HCT116 (cell line): ENCODE results near the gene ASAP3. TPM values are rescaled to one million over a fixed set of nuclear protein-coding genes. Genes with fewer than 3 reads are reported as not detected.
A peak's percentile ranks its signal among the peaks of the same experiment; 100 is the strongest.

ENCODE experiments used
- ATAC-seq: fragments of 200-7000 bp; cut with Tn5 transposase; 2 replicates; pipeline ENCODE4 v1.9.1; 2020; ENCODE audit warnings: mild to moderate bottlenecking, moderate library complexity
- BruUV-seq: library from RNA; stranded (reverse); fragments of 400-500 nt; replicated peaks from 2 replicates; lab custom pipeline; 2021; lab: Mats Ljungman, UMichigan
- CTCF ChIA-PET: fragments of 300-600 bp; sonication (Branson Sonifier 250); formaldehyde crosslinking; loops from one replicate; lab custom pipeline; 2021; ENCODE audit warnings: antibody characterized with exemption; lab: Charles Lee
- POLR2A ChIA-PET: fragments of 300-600, 350-600 bp; sonication (Branson Sonifier 250); formaldehyde crosslinking; loops from one replicate; lab custom pipeline; 2021; ENCODE audit warnings: antibody characterized with exemption; lab: Charles Lee
- RAD21 ChIA-PET, 2 experiments: fragments of 300-600 bp; sonication (Branson Sonifier 250); formaldehyde crosslinking; loops; one replicate each; lab custom pipeline; 2023; ENCODE audit warnings: low total read pairs in 2 of 2; ENCODE audit not compliant: uncharacterized antibody in 2 of 2, unreplicated experiment in 2 of 2, low non-redundant PET in 1 of 2; lab: Charles Lee
- DNase-seq: peaks from one replicate; pipeline ENCODE4 v3.0.0-alpha.2; 2010; ENCODE audit warnings: low read depth, low spot score
- H2AFZ ChIP-seq: fragments of 200-600 bp; shearing (Covaris generic), sonication (generic); 2 replicates; pipeline ENCODE4 v1.6.1; 2017; ENCODE audit warnings: low read depth, mixed run types, mixed read lengths, antibody characterized with exemption, low read length; ENCODE audit not compliant: poor library complexity, severe bottlenecking
- H3K27ac ChIP-seq: 2 replicates; pipeline ENCODE4 v1.5.1; 2012; ENCODE audit warnings: low read depth, low read length
- H3K27me3 ChIP-seq: fragments of 200-600 bp; sonication (generic); 2 replicates; pipeline ENCODE4 v1.6.1; 2016; ENCODE audit warnings: mixed run types, low read length, mixed read lengths; ENCODE audit not compliant: insufficient read depth
- H3K36me3 ChIP-seq, 2 experiments: fragments of 200-500 bp in 1 of 2; fragments of 200-600 bp in 1 of 2; sonication (Bioruptor generic) in 1 of 2; sonication (generic) in 1 of 2; 2 replicates each; pipeline versions ENCODE4 v1.5.1 to v1.6.1; 2014 to 2016; ENCODE audit warnings: low read length in 2 of 2, inconsistent platforms in 1 of 2, mixed read lengths in 1 of 2, mixed run types in 1 of 2; ENCODE audit not compliant: insufficient read depth in 2 of 2, control insufficient read depth in 1 of 2
- H3K4me1 ChIP-seq, 2 experiments: fragments of 200-600 bp in 1 of 2; sonication (generic) in 1 of 2; 2 replicates each; pipeline versions ENCODE4 v1.5.1 to v1.6.1; 2012 to 2017; ENCODE audit warnings: low read length in 2 of 2, inconsistent platforms in 1 of 2, mild to moderate bottlenecking in 1 of 2, mixed read lengths in 1 of 2, mixed run types in 1 of 2, moderate library complexity in 1 of 2; ENCODE audit not compliant: insufficient read depth in 2 of 2, control insufficient read depth in 1 of 2
- H3K4me2 ChIP-seq: fragments of 200-600 bp; sonication (generic); 2 replicates; pipeline ENCODE4 v1.6.1; 2017; ENCODE audit warnings: mixed run types, low read length, mixed read lengths
- H3K4me3 ChIP-seq, 2 experiments: fragments of 200-600 bp in 1 of 2; sonication (generic) in 1 of 2; replicated peaks in 1 of 2; 2 replicates each; pipeline ENCODE4 v1.5.1; 2011 to 2016; ENCODE audit warnings: low read length in 2 of 2, control low read depth in 1 of 2, low read depth in 1 of 2, mild to moderate bottlenecking in 1 of 2, mixed read lengths in 1 of 2, mixed run types in 1 of 2
- H3K79me2 ChIP-seq: fragments of 200-600 bp; sonication (generic); 2 replicates; pipeline ENCODE4 v1.6.1; 2017; ENCODE audit warnings: mild to moderate bottlenecking, mixed run types, low read length, moderate library complexity, mixed read lengths; ENCODE audit not compliant: insufficient read depth
- H3K9ac ChIP-seq: fragments of 200-600 bp; sonication (generic); 2 replicates; pipeline ENCODE4 v1.6.1; 2016; ENCODE audit warnings: low read length, mixed read lengths
- H3K9me2 ChIP-seq: fragments of 200-600 bp; sonication (generic), shearing (Covaris generic); 2 replicates; pipeline ENCODE4 v1.6.1; 2017; ENCODE audit warnings: mixed run types, mild to moderate bottlenecking, moderate library complexity; ENCODE audit not compliant: insufficient read depth
- H3K9me3 ChIP-seq, 2 experiments: fragments of 200-500 bp in 1 of 2; fragments of 200-600 bp in 1 of 2; sonication (Bioruptor generic) in 1 of 2; sonication (generic) in 1 of 2; 2 replicates each; pipeline ENCODE4 v1.6.1; 2014 to 2017; ENCODE audit warnings: low read length in 2 of 2, mixed read lengths in 2 of 2, inconsistent platforms in 1 of 2, low read depth in 1 of 2, mild to moderate bottlenecking in 1 of 2, mixed run types in 1 of 2, moderate library complexity in 1 of 2; ENCODE audit not compliant: control insufficient read depth in 1 of 2, insufficient read depth in 1 of 2
- H4K20me1 ChIP-seq: fragments of 200-600 bp; sonication (generic), shearing (Covaris generic); 2 replicates; pipeline ENCODE4 v1.6.1; 2017; ENCODE audit warnings: mixed run types, mild to moderate bottlenecking, moderate library complexity; ENCODE audit not compliant: insufficient read depth
- CBX3 ChIP-seq: IDR thresholded peaks from 2 replicates; pipeline ENCODE4 v1.6.1; 2012; ENCODE audit warnings: low read depth
- ELF1 ChIP-seq: IDR thresholded peaks from 2 replicates; pipeline ENCODE4 v1.6.1; 2012; ENCODE audit warnings: low read depth, borderline replicate concordance
- POLR2A ChIP-seq: IDR thresholded peaks from 2 replicates; pipeline ENCODE4 v1.7.0; 2011; ENCODE audit warnings: borderline replicate concordance; ENCODE audit not compliant: insufficient read depth, insufficient read length; ENCODE audit errors: extremely low read depth
- POLR2AphosphoS5 ChIP-seq: IDR thresholded peaks from 2 replicates; pipeline ENCODE4 v1.6.1; 2011; ENCODE audit warnings: mild to moderate bottlenecking, low read depth, low read length, moderate library complexity
- RAD21 ChIP-seq: IDR thresholded peaks from 2 replicates; pipeline ENCODE4 v1.6.1; 2012; ENCODE audit warnings: low read depth, mild to moderate bottlenecking
- SP1 ChIP-seq: IDR thresholded peaks from 2 replicates; pipeline ENCODE4 v1.6.1; 2012; ENCODE audit warnings: low read depth
- TCF7L2 ChIP-seq: IDR thresholded peaks from 2 replicates; pipeline ENCODE4 v1.7.0; 2011; ENCODE audit warnings: borderline replicate concordance, inconsistent platforms; ENCODE audit not compliant: insufficient read depth, insufficient read length; ENCODE audit errors: extremely low read depth
- YY1 ChIP-seq: IDR thresholded peaks from 2 replicates; pipeline ENCODE4 v1.6.1; 2011; ENCODE audit warnings: low read length, low read depth, moderate library complexity, mild to moderate bottlenecking; ENCODE audit not compliant: insufficient replicate concordance; ENCODE audit errors: extremely low read depth
- ZFX ChIP-seq: fragments of 450-650 bp; IDR thresholded peaks from 2 replicates; pipeline ENCODE4 v1.6.1; 2017
- ZNF274 ChIP-seq: fragments of 200-500 bp; sonication (Bioruptor generic); IDR thresholded peaks from 2 replicates; pipeline ENCODE4 v1.6.1; 2014; ENCODE audit warnings: mild to moderate bottlenecking, low read depth, low read length, inconsistent platforms
- intact Hi-C: fragments of 100-400 bp; cut with micrococcal nuclease; formaldehyde crosslinking; loops from 2 replicates; pipeline ENCODE4 v1.10.0; 2022
- total RNA-seq: library from RNA; stranded (reverse); gene quantifications from one replicate; pipeline ENCODE4 v1.2.1, GENCODE V29; 2021; ENCODE audit not compliant: unreplicated experiment
- TF ChIP-seq, protein P1 (sequence below): IDR thresholded peaks from 2 replicates; pipeline ENCODE4 v1.6.1; 2011; ENCODE audit warnings: mild to moderate bottlenecking, low read length, moderate library complexity; ENCODE audit not compliant: insufficient replicate concordance; ENCODE audit errors: extremely low read depth
- TF ChIP-seq, protein P2 (sequence below): IDR thresholded peaks from 2 replicates; pipeline ENCODE4 v1.6.1; 2012
- TF ChIP-seq, protein P3 (sequence below), 3 experiments: fragments of 200-600 bp in 1 of 3; sonication (generic) in 1 of 3; IDR thresholded peaks in 2 of 3; conservative IDR thresholded peaks in 1 of 3; 2 replicates each; pipeline ENCODE4 v1.5.1; 2012 to 2017; ENCODE audit warnings: low read depth in 2 of 3, low read length in 2 of 3, antibody characterized with exemption in 1 of 3, borderline replicate concordance in 1 of 3, control low read depth in 1 of 3, mild to moderate bottlenecking in 1 of 3, mixed read lengths in 1 of 3, mixed run types in 1 of 3, moderate library complexity in 1 of 3; ENCODE audit not compliant: insufficient read depth in 1 of 3

ASAP3 gene
- total RNA-seq, 1 experiment from 2014 or later, result 19.7 TPM

DNA sequence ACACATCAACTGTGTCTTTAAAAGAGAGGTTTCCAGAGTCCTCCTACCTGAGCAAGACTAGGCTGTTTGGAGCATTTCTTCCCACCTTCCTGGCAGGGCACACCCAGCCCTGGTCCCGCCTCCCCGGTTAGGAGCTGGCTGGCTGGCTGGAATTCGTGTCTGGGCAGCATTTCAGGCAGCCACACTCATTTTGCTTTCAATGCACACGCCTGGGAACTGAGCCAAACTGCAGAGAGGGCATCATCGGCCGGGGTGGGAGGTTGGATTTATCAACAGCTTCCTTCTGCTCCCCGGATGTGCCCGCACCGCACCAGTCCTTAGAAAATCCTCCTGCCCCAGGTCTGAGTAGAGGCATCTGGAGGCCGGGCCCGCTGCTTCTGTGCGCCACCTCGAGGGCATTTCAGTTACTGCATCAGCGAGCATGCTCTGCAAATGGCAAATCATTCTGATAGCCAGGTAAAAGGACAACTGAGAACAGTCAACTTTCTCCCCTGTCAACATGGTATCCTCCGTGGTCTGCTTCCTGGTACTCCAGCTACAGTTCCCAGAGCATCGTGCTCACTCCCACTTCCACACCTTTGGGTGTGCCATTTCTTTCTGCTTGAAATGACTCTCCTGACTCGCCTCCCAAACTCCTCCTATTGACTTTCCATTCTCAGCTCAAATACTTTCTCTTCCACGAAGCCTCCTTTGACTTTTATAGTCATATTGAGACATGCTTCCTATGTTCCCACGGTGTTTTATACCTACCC, 80.1 kb downstream of the ASAP3 start:
- Histone ChIP-seq H3K9ac (peak overlapping the region; percentile 54), H3K4me3 (peak overlapping the region; percentile 27 to 45), H3K9me3 (no peaks in the 10 kb centered on the region), H3K27ac (peak overlapping the region; percentile 71), H4K20me1 (no peaks in the 10 kb centered on the region), H3K27me3 (no peaks in the 10 kb centered on the region), H2AFZ (peak overlapping the region; percentile 81), H3K79me2 (no peaks in the 10 kb centered on the region), H3K4me1 (peaks cover 21 to 37% of the 10 kb centered on the region in 2 experiments), H3K9me2 (no peaks in the 10 kb centered on the region), H3K4me2 (peak overlapping the region; percentile 73), H3K36me3 (no peaks in the 10 kb centered on the region)
- TF ChIP-seq ZFX, result no peak
- no peak; the same call in 1 of the 2 replicates for TF ChIP-seq ELF1
- TF ChIP-seq SP1, result peak; percentile 42; the same call in 1 of the 2 replicates
- peak; percentile 27 for TF ChIP-seq POLR2A
- TF ChIP-seq POLR2AphosphoS5, result peak; percentile 48
- TF ChIP-seq TCF7L2, result peak; percentile 7
- TF ChIP-seq RAD21, result peak; percentile 96
- no peak for TF ChIP-seq YY1
- TF ChIP-seq, protein P1, sequence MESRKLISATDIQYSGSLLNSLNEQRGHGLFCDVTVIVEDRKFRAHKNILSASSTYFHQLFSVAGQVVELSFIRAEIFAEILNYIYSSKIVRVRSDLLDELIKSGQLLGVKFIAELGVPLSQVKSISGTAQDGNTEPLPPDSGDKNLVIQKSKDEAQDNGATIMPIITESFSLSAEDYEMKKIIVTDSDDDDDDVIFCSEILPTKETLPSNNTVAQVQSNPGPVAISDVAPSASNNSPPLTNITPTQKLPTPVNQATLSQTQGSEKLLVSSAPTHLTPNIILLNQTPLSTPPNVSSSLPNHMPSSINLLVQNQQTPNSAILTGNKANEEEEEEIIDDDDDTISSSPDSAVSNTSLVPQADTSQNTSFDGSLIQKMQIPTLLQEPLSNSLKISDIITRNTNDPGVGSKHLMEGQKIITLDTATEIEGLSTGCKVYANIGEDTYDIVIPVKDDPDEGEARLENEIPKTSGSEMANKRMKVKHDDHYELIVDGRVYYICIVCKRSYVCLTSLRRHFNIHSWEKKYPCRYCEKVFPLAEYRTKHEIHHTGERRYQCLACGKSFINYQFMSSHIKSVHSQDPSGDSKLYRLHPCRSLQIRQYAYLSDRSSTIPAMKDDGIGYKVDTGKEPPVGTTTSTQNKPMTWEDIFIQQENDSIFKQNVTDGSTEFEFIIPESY, result no peak
- TF ChIP-seq, protein P2, sequence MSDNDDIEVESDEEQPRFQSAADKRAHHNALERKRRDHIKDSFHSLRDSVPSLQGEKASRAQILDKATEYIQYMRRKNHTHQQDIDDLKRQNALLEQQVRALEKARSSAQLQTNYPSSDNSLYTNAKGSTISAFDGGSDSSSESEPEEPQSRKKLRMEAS, result peak; percentile 63
- TF ChIP-seq, protein P3, sequence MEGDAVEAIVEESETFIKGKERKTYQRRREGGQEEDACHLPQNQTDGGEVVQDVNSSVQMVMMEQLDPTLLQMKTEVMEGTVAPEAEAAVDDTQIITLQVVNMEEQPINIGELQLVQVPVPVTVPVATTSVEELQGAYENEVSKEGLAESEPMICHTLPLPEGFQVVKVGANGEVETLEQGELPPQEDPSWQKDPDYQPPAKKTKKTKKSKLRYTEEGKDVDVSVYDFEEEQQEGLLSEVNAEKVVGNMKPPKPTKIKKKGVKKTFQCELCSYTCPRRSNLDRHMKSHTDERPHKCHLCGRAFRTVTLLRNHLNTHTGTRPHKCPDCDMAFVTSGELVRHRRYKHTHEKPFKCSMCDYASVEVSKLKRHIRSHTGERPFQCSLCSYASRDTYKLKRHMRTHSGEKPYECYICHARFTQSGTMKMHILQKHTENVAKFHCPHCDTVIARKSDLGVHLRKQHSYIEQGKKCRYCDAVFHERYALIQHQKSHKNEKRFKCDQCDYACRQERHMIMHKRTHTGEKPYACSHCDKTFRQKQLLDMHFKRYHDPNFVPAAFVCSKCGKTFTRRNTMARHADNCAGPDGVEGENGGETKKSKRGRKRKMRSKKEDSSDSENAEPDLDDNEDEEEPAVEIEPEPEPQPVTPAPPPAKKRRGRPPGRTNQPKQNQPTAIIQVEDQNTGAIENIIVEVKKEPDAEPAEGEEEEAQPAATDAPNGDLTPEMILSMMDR (IDR thresholded peaks at IDR 0.05 in 2 of 3, conservative IDR thresholded peaks at IDR 0.05 in 1 of 3; ENCODE audit: borderline replicate concordance in 1 of 3, insufficient read depth in 1 of 3, low read depth in 2 of 3, low read length in 2 of 3), result peak; percentile 72 to 96 (median 94)
- TF ChIP-seq CBX3, result peak; percentile 62; the same call in 1 of the 2 replicates
- no peak for TF ChIP-seq ZNF274
- CTCF ChIA-PET, result interaction anchor here (0.6 to 2.6 kb wide), 27 partner anchors 9 to 778 kb away, joined by 3 to 21 read pairs (median 4); partner anchors contain the start of genes HNRNPR and ZNF436
- no TSS peak for BruUV-seq
- ATAC-seq (peak; percentile 92), DNase-seq (peak; percentile 85)
- POLR2A ChIA-PET, result interaction anchor here (0.9 to 2.7 kb wide), 6 partner anchors 10 to 60 kb away, joined by 3 to 19 read pairs (median 8); partner anchors contain the start of gene HNRNPR
- RAD21 ChIA-PET, result interaction anchor here (1.6 to 1.8 kb wide), 3 partner anchors 36 to 60 kb away, joined by 6 to 15 read pairs (median 10); partner anchors contain the start of gene HNRNPR (in 2 of the 2)
- intact Hi-C loops, result loop anchor here (2.0 to 10.0 kb wide), 3 partner anchors 35 to 429 kb away; partner anchors contain the start of genes HNRNPR, LACTBL1 and ZNF436
